Astrocyte of the spinal cord (primary cell): ENCODE measurements around the gene PJA1.

Source experiments
- DNase-seq: peaks from one replicate; pipeline ENCODE4 v3.0.0; 2011; ENCODE audit warnings: low read depth, low spot score
- H3K4me3 ChIP-seq: 2 replicates; pipeline ENCODE4 v1.5.1; 2011; ENCODE audit warnings: low read depth, mild to moderate bottlenecking, low read length, moderate library complexity
- in situ Hi-C: cut with HindIII; loops from 2 replicates; pipeline ENCODE4 v1.10.0; 2017; ENCODE audit warnings: low sequenced_read_pairs
- TF ChIP-seq, protein P1 (sequence below): IDR thresholded peaks from 2 replicates; pipeline ENCODE4 v1.5.1; 2012; ENCODE audit warnings: low read depth, mild to moderate bottlenecking, low read length, inconsistent platforms

PJA1 gene

DNA sequence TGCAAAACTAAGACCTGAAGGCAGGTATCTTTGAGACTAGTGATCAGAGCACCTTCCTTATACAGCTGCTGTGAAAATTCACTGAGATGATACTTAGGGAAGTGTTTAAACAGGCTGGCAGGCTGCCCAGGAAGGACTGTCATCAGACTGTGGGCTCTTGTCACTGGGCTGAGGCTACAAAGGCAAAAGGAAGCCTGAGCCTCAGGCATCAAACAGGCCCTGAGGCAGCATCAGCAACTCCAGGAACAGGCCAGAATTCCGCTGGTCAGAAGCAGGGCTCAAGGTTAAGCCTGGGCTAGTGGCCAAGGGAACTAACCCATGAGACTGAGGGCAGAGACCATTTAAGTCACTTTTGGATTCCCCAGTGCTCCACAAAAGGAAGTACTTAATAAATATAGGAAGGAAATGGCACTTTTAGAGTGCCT, 12.8 kb downstream of the PJA1 start:
- TF ChIP-seq, protein P1, sequence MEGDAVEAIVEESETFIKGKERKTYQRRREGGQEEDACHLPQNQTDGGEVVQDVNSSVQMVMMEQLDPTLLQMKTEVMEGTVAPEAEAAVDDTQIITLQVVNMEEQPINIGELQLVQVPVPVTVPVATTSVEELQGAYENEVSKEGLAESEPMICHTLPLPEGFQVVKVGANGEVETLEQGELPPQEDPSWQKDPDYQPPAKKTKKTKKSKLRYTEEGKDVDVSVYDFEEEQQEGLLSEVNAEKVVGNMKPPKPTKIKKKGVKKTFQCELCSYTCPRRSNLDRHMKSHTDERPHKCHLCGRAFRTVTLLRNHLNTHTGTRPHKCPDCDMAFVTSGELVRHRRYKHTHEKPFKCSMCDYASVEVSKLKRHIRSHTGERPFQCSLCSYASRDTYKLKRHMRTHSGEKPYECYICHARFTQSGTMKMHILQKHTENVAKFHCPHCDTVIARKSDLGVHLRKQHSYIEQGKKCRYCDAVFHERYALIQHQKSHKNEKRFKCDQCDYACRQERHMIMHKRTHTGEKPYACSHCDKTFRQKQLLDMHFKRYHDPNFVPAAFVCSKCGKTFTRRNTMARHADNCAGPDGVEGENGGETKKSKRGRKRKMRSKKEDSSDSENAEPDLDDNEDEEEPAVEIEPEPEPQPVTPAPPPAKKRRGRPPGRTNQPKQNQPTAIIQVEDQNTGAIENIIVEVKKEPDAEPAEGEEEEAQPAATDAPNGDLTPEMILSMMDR = no peak
- in situ Hi-C loops = no loop called here
- no peak for DNase-seq
- H3K4me3 ChIP-seq = no peak overlapping the region

DNA sequence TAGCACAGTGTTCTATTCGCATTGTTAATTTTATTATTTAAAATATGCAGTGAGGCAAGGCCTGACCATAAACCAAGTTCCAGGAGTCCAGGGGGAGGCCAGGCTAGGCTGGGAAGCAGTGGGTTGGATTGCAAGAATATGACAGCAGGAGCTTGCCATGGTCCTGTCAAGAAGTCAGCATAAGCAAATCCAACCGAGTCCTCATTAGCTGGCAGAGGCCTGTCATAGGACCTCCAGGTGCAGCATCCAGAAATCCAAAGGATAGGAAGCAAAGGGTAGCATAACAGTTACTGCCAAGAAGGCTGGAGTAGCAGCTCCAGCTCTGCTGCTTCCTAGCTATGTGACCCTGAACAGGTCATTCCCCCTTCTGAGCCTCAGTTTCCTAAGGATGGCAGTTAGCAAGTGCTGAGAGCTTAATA, 13.4 kb downstream of the PJA1 start:
- DNase-seq = no peak
- H3K4me3 ChIP-seq = no peak overlapping the region
- TF ChIP-seq, protein P1 = no peak
- in situ Hi-C loops = no loop called here

DNA sequence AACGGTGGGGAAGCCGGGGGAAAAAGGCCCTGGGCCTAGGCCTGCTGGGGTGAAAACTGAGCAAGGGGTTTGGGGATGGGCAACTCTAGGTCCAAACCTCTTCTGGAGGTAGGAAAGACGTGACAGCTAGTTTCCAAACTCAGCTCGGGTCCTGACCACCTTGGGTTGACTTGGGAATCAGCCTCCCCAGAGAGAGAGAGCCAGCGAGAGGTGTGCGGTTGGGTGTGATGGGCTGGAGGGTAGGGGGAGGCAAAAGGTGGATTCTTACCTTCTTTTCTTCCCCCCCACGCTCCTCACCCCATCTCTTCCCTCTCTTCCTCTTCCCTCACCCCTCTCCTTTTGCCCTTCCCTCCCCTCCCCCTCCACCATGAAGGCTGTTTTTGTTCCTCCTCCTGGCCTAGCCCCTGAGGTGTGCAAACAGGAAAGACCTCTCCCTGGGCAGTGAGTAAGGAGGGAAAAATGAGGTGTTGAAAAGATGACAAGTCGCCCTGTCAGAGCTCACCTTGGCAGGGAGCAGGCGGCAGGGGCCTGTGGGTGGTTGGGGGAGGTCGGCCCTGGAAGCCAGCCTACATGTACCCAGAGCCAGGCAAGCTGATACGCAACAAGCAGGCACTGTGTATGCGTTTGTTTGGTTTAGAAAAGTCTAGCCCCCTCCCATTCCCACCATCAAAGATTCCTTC, 14.8 kb downstream of the PJA1 start:
- DNase-seq = no peak
- no peak overlapping the region for H3K4me3 ChIP-seq
- in situ Hi-C loops = no loop called here
- TF ChIP-seq, protein P1 = no peak

DNA sequence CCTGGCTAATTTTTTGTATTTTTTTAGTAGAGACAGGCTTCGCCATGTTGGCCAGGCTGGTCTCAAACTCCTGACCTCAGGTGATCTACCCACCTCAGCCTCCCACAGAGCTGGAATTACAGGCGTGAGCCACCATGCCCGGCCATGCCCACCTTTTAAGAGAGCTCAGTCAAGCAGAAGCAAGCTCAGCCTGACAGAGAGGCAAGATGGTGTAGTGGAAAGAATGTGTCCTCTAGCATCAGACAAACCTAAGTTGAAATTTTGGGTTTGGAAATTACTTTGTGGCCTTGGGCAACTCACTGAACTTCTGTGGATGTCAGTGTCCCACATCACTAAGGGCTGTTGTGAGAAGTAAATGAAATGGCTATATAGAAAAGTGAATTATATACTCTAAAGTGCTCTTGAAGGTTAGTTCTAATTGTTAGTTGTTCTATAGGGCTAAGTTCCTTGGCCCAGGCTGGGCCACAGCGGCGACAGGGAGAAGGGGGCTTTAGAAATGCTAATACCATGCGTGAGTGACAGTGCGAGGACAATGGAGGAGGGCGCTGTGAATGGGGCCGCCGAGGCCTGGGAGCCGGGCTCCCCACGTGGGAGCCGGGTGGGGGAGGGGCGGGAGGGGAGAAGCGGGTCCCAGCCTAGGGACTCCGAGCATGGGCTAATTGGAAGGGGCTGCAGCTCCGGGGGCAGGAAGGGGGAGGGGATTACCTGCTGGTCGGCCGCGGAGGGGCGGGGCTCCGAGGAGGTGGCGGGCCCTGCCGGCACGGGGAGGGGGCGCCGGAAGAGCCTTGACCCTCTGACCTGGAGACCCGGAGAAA, 15.6 kb downstream of the PJA1 start:
- no peak overlapping the region for H3K4me3 ChIP-seq
- no peak for DNase-seq
- in situ Hi-C loops = no loop called here
- TF ChIP-seq, protein P1 = no peak

DNA sequence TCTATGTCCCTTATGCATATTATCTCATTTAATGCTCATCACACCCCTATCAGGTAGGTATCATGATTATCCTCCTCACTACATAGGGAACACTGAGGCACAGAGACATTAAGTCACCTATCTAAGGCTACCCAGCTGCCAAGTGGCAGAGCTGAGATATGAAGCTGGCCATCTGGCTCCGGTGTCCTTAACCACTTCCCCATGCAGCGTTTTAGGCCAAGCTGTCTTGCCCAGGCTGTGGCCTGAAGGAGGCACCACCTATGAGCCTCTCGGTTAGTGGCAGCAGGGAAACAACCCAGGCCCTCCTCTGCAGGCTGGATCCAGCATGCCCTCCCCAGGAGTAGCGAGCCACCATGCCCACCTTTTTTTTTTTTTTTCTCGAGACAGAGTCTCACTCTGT, 16.3 kb downstream of the PJA1 start:
- H3K4me3 ChIP-seq = no peak overlapping the region
- TF ChIP-seq, protein P1 = no peak
- in situ Hi-C loops = no loop called here
- no peak for DNase-seq

DNA sequence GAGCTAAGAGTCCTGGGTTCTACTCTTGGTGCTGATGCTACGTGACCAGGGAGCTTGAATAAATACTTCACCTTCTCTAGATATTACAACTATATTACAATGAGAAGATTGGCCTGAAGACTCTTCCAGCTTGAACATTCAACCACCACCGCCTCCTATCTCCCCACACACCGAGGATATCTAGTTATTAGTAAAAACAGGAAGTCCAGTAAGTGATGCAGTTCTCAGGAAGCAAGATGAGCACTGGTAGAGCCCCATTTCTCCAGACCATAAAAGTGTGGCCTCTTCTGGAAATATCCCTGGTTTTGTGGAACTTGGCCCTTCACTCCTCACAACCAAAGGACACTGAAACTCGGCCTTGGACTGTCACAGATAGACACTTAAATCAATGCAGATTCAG, 18.5 kb downstream of the PJA1 start:
- H3K4me3 ChIP-seq = no peak overlapping the region
- TF ChIP-seq, protein P1 = no peak
- DNase-seq = no peak
- in situ Hi-C loops = no loop called here
